Breast epithelium (tissue), 3 donors: ENCODE measurements around the gene TBXAS1.

Experiments
- CTCF ChIP-seq, 3 donors: fragments of 450-650 bp; IDR thresholded peaks; one replicate each; pipeline ENCODE4 v1.5.1; 2016 to 2017; ENCODE audit warnings: antibody characterized with exemption in 3 of 3, mild to moderate bottlenecking in 3 of 3, moderate library complexity in 3 of 3
- POLR2AphosphoS5 ChIP-seq, 3 donors: sonication (generic); formaldehyde crosslinking; IDR thresholded peaks; one replicate each; pipeline ENCODE4 v1.6.1; 2017; ENCODE audit warnings: antibody characterized with exemption in 3 of 3

GRCh38 chr7:140033779-140034363 is 204.8 kb downstream of the TBXAS1 start:
- TF ChIP-seq CTCF (IDR thresholded peaks at IDR 0.05): no peak
- TF ChIP-seq POLR2AphosphoS5 (IDR thresholded peaks at IDR 0.05): no peak
